ENCODE results near the gene P2RY8. TPM values are rescaled to one million over a fixed set of nuclear protein-coding genes. Genes with fewer than 3 reads are reported as not detected.

Gene P2RY8
- total RNA-seq, 1 experiment from 2014 or later = not detected

DNA sequence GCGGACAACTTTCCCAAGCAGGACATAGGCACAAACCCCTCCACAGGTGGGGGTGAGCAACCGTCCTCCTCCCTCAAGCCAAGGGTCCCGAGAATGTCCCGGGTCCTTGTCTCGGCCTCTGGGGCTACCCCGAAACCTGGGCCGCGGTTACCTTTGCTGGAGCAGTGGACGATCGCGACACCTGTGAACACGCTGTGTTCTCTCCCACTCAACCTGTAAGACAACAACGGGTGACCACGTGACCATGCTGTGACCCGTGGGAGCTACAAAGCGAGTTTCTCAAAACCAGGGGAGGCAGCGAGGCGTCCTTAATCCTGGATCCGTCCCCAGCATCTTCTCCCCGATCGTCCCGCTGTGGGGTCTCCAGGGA lies 102.1 kb downstream of the P2RY8 start:
- no TSS peak for BruUV-seq (replicated peaks)
- no peaks in the 10 kb centered on the region; the same call in 1 of the 2 replicates for H3K36me3 ChIP-seq (ENCODE audit: control insufficient read depth, insufficient read depth, low read length)
- Mint-ChIP-seq H3K9me3 (ENCODE audit: unreplicated experiment) (no peaks in the 10 kb centered on the region), H3K36me3 (ENCODE audit: insufficient read depth, unreplicated experiment) (peaks cover 19% of the 10 kb centered on the region), H3K27me3 (ENCODE audit: insufficient read depth, unreplicated experiment) (no peaks in the 10 kb centered on the region), H3K4me3 (ENCODE audit: unreplicated experiment) (no peak overlapping the region), H3K4me1 (ENCODE audit: low read depth, unreplicated experiment) (no peaks in the 10 kb centered on the region), H3K27ac (ENCODE audit: unreplicated experiment) (no peak overlapping the region)
- TF ChIP-seq, protein P1, sequence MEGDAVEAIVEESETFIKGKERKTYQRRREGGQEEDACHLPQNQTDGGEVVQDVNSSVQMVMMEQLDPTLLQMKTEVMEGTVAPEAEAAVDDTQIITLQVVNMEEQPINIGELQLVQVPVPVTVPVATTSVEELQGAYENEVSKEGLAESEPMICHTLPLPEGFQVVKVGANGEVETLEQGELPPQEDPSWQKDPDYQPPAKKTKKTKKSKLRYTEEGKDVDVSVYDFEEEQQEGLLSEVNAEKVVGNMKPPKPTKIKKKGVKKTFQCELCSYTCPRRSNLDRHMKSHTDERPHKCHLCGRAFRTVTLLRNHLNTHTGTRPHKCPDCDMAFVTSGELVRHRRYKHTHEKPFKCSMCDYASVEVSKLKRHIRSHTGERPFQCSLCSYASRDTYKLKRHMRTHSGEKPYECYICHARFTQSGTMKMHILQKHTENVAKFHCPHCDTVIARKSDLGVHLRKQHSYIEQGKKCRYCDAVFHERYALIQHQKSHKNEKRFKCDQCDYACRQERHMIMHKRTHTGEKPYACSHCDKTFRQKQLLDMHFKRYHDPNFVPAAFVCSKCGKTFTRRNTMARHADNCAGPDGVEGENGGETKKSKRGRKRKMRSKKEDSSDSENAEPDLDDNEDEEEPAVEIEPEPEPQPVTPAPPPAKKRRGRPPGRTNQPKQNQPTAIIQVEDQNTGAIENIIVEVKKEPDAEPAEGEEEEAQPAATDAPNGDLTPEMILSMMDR (IDR thresholded peaks at IDR 0.05; ENCODE audit: insufficient read depth in 1 of 2, low read depth in 1 of 2, low read length in 1 of 2, severe bottlenecking in 1 of 2, unreplicated experiment in 1 of 2) = no peak
- no peak overlapping the region for H3K4me3 ChIP-seq (ENCODE audit: low read depth, low read length)
- intact Hi-C loops (cut with micrococcal nuclease; ENCODE audit: unreplicated experiment) = no loop called here
- CTCF ChIA-PET = no interaction called here
- H3K4me1 ChIP-seq = no peaks in the 10 kb centered on the region
- POLR2A ChIA-PET = no interaction called here
- no peaks in the 10 kb centered on the region for H3K9me3 ChIP-seq
- no peaks in the 10 kb centered on the region for H3K27me3 ChIP-seq (replicated peaks; ENCODE audit: control insufficient read depth, insufficient read depth, low read length)
- no peak for DNase-seq

DNA sequence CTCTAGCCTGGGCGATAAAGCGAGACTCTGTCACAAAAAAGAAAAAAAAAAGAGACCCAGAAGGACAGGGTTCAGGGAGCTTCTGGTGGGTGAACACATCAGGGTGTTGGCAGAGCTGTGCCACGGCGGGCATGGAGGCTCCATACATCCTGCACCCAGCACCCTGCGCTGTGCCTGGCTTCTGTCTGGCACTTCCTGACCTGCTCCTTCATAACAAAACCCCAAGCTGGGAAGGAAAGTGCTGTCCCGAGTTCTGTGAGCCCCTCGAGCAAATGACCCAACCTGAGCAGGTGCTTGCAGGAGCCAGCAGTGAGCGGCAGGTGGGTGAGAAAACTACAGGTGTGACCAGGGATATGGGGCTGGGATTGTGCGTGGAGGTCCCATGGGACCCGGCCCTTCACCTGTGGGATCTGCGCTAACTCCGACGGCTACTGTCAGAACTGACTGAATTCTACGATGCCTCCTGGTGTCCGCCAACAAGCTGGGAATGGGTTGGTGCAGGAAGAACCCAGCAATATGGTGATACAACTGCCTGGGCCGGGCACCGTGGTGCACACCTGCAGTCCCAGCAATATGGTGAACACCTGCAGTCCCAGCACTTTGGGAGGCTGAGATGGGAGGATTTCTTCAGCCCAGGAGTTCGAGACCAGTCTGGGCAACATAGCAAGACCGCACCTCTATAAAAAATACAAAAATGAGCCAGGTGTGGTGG lies 103.2 kb downstream of the P2RY8 start:
- H3K27me3 Mint-ChIP-seq (ENCODE audit: insufficient read depth, unreplicated experiment) = no peaks in the 10 kb centered on the region
- TF ChIP-seq, protein P1 (IDR thresholded peaks at IDR 0.05; ENCODE audit: insufficient read depth in 1 of 2, low read depth in 1 of 2, low read length in 1 of 2, severe bottlenecking in 1 of 2, unreplicated experiment in 1 of 2) = no peak
- no peaks in the 10 kb centered on the region for H3K9me3 Mint-ChIP-seq (ENCODE audit: unreplicated experiment)
- BruUV-seq (replicated peaks) = no TSS peak
- ChIA-PET POLR2A (no interaction called here), CTCF (no interaction called here)
- no peak for DNase-seq
- intact Hi-C loops (cut with micrococcal nuclease; ENCODE audit: unreplicated experiment) = no loop called here
- no peaks in the 10 kb centered on the region for H3K27me3 ChIP-seq (replicated peaks; ENCODE audit: control insufficient read depth, insufficient read depth, low read length)
- no peak overlapping the region for H3K4me3 ChIP-seq (ENCODE audit: low read depth, low read length)
- no peaks in the 10 kb centered on the region for H3K9me3 ChIP-seq
- H3K4me1 ChIP-seq = no peaks in the 10 kb centered on the region
- H3K4me1 Mint-ChIP-seq (ENCODE audit: low read depth, unreplicated experiment) = no peaks in the 10 kb centered on the region
- no peaks in the 10 kb centered on the region; the same call in 1 of the 2 replicates for H3K36me3 ChIP-seq (ENCODE audit: control insufficient read depth, insufficient read depth, low read length)
- H3K36me3 Mint-ChIP-seq (ENCODE audit: insufficient read depth, unreplicated experiment) = peaks cover 19% of the 10 kb centered on the region
- H3K27ac Mint-ChIP-seq (ENCODE audit: unreplicated experiment) = no peak overlapping the region
- H3K4me3 Mint-ChIP-seq (ENCODE audit: unreplicated experiment) = no peak overlapping the region

DNA sequence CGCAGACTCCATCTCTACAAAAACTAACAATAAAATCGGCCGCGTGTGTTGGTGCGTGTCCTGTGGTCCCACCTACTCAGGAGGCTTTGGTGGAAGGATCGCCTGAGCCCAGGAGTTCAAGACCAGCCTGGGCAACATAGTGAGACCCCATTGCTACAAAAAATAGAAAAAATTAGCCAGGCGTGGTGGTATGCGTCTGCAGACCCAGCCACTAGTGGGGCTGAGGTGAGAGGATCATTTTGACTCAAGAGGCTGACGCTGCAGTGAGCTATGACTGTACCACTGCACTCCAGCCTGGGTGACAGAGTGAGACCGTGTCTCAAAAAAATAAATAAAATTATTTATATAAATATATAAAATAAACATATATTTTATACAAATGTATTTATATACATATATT lies 106.5 kb downstream of the P2RY8 start:
- intact Hi-C loops (cut with micrococcal nuclease; ENCODE audit: unreplicated experiment) = no loop called here
- Histone ChIP-seq H3K4me1 (no peaks in the 10 kb centered on the region), H3K4me3 (ENCODE audit: low read depth, low read length) (no peak overlapping the region), H3K9me3 (peaks cover under 1% of the 10 kb centered on the region; the same call in 1 of the 2 replicates), H3K27me3 (replicated peaks; ENCODE audit: control insufficient read depth, insufficient read depth, low read length) (no peaks in the 10 kb centered on the region), H3K36me3 (ENCODE audit: control insufficient read depth, insufficient read depth, low read length) (no peaks in the 10 kb centered on the region)
- TF ChIP-seq, protein P1 (IDR thresholded peaks at IDR 0.05; ENCODE audit: insufficient read depth in 1 of 2, low read depth in 1 of 2, low read length in 1 of 2, severe bottlenecking in 1 of 2, unreplicated experiment in 1 of 2) = no peak
- no TSS peak for BruUV-seq (replicated peaks)
- H3K27ac Mint-ChIP-seq (ENCODE audit: unreplicated experiment) = no peak overlapping the region
- CTCF ChIA-PET = no interaction called here
- POLR2A ChIA-PET = no interaction called here
- H3K9me3 Mint-ChIP-seq (ENCODE audit: unreplicated experiment) = peaks cover under 1% of the 10 kb centered on the region
- no peak overlapping the region for H3K4me3 Mint-ChIP-seq (ENCODE audit: unreplicated experiment)
- DNase-seq = no peak
- H3K4me1 Mint-ChIP-seq (ENCODE audit: low read depth, unreplicated experiment) = no peaks in the 10 kb centered on the region
- H3K36me3 Mint-ChIP-seq (ENCODE audit: insufficient read depth, unreplicated experiment) = peaks cover 33% of the 10 kb centered on the region
- H3K27me3 Mint-ChIP-seq (ENCODE audit: insufficient read depth, unreplicated experiment) = no peaks in the 10 kb centered on the region
